Mucosa of descending colon (tissue), 3 donors: ENCODE results near the gene CLHC1. TPM values are rescaled to one million over a fixed set of nuclear protein-coding genes. Genes with fewer than 3 reads are reported as not detected.

Source experiments
- ATAC-seq: fragments of 200-7000 bp; cut with Tn5 transposase; one replicate; pipeline ENCODE4 v1.9.1; 2020; ENCODE audit warnings: mild to moderate bottlenecking, moderate library complexity
- DNase-seq, 3 donors: peaks; one replicate each; pipeline ENCODE4 v3.0.0-alpha.2; 2020
- H3K36me3 ChIP-seq: fragments of 200-600 bp; one replicate; pipeline ENCODE4 v1.8.0; 2021; ENCODE audit warnings: low read depth, mild to moderate bottlenecking
- H3K4me1 ChIP-seq: fragments of 200-600 bp; one replicate; pipeline ENCODE4 v1.8.0; 2021; ENCODE audit warnings: low read depth, mild to moderate bottlenecking
- H3K4me3 ChIP-seq: fragments of 200-600 bp; one replicate; pipeline ENCODE4 v1.8.0; 2021; ENCODE audit warnings: mild to moderate bottlenecking
- H3K9me3 ChIP-seq: fragments of 200-600 bp; one replicate; pipeline ENCODE4 v1.8.0; 2021; ENCODE audit warnings: mild to moderate bottlenecking
- CTCF ChIP-seq: fragments of 200-600 bp; IDR thresholded peaks from one replicate; pipeline ENCODE4 v1.8.0; 2022; ENCODE audit warnings: antibody characterized with exemption, mild to moderate bottlenecking
- intact Hi-C, 2 donors: fragments of 100-400 bp; cut with DNase I in 1 of 2; cut with micrococcal nuclease in 1 of 2; formaldehyde crosslinking; loops; one replicate each; pipeline versions ENCODE4 v1.11.0 to v1.11.1; 2022; cut with DNase I, micrococcal nuclease
- total RNA-seq, 3 donors: library from RNA; stranded (reverse); fragmentation: NEBNext Ultra II Directional in 2 of 3; extraction: Animal tissue kit (Norgen Biotek cat#: 25700) in 2 of 3; gene quantifications; one replicate each; pipeline versions ENCODE4 v1.2.1 to v1.2.4, GENCODE V29; 2021 to 2023
- donor health status: DM: no; HTN: no; CAD: no; lungs with moderate emphysema.
- donor health status: DM: no; HTN: no; CAD: no.
- donor health status: DM: no; HTN: yes; CAD: no.

The CLHC1 gene
- total RNA-seq, 3 donors from 2014 or later = 9.2 to 15.5 (median 13.2) TPM

- intact Hi-C loops = no loop called here
- no peaks in the 10 kb centered on the region for H3K36me3 ChIP-seq
- H3K9me3 ChIP-seq = no peaks in the 10 kb centered on the region
- TF ChIP-seq CTCF = no peak
- no peak for DNase-seq
- no peak overlapping the region for H3K4me3 ChIP-seq
- peaks cover 5% of the 10 kb centered on the region for H3K4me1 ChIP-seq
- no peak for ATAC-seq
Observed at GRCh38 chr2:55225481-55226020, 6.5 kb downstream of the CLHC1 start.

DNA sequence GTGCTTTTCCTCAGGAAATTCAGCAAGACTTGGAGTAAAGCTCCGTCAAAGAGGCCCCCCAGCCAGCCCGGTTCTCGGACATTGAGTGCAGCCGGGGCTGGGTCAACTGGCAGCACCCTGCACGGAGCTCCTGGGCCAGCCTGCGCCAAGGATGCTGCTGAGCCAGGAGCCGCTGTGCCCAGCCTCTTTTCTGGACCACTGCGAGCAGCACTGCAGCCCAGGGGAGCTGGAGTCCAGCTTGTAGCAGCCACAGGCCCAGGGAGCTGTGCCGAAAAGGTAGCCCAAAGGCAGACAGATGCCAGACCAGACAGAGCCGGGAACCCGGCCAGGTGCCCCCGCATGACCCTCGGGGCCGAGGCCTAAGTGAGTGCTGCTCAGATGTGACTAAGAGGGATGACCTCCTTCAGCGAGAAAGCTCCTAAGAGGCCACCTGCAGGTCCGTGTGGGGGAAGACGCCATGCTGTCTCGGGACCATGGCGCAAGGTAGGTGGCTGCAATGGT lies 7.3 kb downstream of the CLHC1 start:
- DNase-seq = peak in 1 of 3 donors; percentile 54
- Histone ChIP-seq H3K4me1 (peaks cover 5% of the 10 kb centered on the region), H3K36me3 (no peaks in the 10 kb centered on the region), H3K4me3 (no peak overlapping the region), H3K9me3 (no peaks in the 10 kb centered on the region)
- no peak for ATAC-seq
- TF ChIP-seq CTCF = no peak
- intact Hi-C loops = no loop called here

DNA sequence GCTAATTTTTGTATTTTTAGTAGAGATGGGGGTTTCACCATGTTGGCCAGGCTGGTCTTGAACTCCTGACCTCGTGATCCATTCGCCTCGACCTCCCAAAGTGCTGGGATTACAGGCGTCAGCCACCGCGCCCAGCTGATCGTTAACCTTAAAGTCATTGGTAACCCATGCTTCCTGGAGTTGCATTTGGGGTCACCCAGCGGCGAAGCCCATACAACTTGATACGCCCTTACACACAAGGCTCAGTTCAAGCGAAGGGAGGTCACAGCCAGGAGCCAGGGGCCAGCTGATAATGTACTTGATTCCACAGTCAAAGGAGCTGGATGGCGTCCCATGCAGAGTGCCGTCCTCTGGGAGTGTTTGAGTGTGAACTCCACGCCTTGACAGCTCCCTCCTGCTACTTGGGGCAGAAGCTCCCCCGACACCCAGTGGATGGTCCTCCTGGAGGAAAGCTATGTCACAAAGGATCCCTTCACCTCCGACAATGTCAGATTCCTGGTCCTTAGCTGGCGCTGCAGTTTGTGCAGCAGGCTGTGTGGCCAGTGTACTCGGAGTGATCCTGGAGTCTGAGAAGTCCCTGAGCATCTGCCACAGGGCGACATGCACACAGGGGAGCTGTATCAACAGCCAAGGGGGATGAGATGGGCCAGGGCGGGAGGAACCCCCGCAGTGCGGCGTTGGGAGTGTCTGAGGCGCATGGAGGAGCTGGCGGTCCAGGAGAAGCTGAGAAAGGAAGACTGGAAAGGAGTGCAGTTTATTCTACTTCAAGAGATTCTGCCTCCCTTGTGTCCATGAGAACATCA lies 7.9 kb downstream of the CLHC1 start:
- Histone ChIP-seq H3K36me3 (no peaks in the 10 kb centered on the region), H3K4me1 (peaks cover 5% of the 10 kb centered on the region), H3K9me3 (no peaks in the 10 kb centered on the region), H3K4me3 (no peak overlapping the region)
- DNase-seq (peak in 2 of 3 donors; percentile 37 to 55), ATAC-seq (peak; percentile 6)
- intact Hi-C loops = no loop called here
- no peak for TF ChIP-seq CTCF

DNA sequence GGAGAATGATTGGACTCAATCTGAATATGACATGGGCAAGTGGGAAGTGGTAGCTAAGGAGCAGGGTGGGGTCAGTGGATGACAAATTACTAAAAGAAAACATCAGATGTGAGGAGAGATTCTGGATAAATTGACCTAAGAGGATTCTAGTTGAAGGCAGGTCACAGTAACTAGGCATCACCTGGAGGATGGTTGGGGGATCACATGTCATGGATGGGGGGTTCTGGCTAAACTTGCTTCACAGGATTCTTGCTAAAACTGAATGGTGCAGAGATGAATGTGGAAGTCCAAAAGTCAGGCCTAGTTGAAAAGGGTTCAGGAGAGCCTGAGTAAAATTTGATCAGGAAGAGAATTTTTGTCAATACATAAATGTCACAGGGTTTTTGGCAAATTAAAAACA lies 18.3 kb downstream of the CLHC1 start:
- ATAC-seq (no peak), DNase-seq (no peak)
- TF ChIP-seq CTCF = no peak
- Histone ChIP-seq H3K4me1 (no peaks in the 10 kb centered on the region), H3K4me3 (no peak overlapping the region), H3K36me3 (no peaks in the 10 kb centered on the region), H3K9me3 (no peaks in the 10 kb centered on the region)
- intact Hi-C loops = no loop called here

- ATAC-seq = no peak
- intact Hi-C loops = no loop called here
- TF ChIP-seq CTCF = no peak
Observed at GRCh38 chr2:55204950-55205349, 27.1 kb downstream of the CLHC1 start.

More at GRCh38 chr2:55204950-55205349, 27.1 kb downstream of the CLHC1 start:
- Histone ChIP-seq H3K4me1 (no peaks in the 10 kb centered on the region), H3K36me3 (no peaks in the 10 kb centered on the region), H3K9me3 (peaks cover 3% of the 10 kb centered on the region), H3K4me3 (no peak overlapping the region)
- no peak for DNase-seq
